ENCODE measurements around the gene GJA9.

DNA sequence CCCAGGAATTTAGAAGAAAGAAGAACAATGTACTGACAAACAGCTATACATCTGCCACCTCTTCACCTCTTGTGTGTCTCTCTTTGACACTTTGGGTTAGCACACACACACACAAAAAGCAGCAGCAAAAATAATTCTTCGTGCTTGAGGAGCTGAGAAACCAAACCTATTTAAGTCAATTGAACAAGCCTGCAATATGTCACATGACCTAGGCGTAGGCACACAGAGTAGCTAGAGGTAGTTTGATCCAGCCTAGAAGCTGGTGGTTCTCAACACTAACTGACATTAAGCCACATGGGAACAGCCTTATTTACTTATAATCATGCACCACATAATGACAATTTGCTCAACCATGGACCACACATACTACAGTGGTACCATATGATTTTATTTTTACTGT lies 54.1 kb downstream of the GJA9 start:
- TF ChIP-seq POLR2A (IDR thresholded peaks at IDR 0.05; ENCODE audit: low read length) (no peak), GATA1 (IDR thresholded peaks at IDR 0.05; ENCODE audit: low read depth, low read length) (no peak)

Data from erythroblast (primary cell).